HG02588 (cell line): ENCODE results near the gene TEX30.

Experiments
- ATAC-seq: cut with Tn5 transposase; IDR thresholded peaks from one replicate; pipeline ENCODE4 v1.9.1; 2021; ENCODE audit warnings: mild to moderate bottlenecking, moderate library complexity; ENCODE audit not compliant: unreplicated experiment

TEX30 gene

GRCh38 chr13:102779436-102780159 lies 6.0 kb upstream of the TEX30 start:
- no peak for ATAC-seq

DNA sequence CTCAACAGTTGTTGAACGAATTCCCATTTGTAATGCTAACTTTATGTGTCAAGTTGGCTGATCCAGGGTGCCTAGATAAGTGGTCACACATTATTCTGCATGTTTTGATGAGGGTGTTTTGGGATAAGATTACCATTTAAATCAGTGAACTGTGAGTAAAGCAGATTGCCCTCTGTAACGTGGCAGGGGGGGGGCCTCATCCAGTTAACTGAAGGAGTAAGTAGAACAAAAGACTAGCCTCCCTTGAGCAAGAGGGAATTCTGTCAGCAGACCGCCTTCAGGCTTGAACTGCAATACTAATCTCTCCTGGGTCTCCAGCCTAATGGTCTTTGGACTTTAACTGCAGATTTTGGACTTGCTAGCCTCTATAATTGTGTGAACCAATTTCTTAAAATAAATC lies 4.2 kb upstream of the TEX30 start:
- no peak for ATAC-seq

DNA sequence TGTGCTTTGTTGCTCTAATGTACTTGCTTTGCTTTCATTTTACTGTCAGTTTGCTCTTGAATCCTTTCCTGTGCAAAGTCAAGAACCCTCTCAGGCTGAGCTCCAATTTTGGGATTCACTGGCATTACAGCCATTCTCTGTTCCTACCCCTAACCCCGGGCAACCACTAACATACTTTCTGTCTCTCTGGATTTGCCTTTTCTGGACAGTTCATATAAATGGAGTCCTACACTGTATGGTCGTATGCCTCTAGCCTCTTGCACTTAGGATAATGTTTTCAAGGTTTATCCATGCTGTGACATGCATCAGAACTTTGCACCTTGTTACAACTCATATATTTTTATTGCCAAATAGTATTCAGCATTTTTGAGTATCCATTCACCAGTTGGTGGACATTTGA lies 2.7 kb upstream of the TEX30 start:
- no peak for ATAC-seq

DNA sequence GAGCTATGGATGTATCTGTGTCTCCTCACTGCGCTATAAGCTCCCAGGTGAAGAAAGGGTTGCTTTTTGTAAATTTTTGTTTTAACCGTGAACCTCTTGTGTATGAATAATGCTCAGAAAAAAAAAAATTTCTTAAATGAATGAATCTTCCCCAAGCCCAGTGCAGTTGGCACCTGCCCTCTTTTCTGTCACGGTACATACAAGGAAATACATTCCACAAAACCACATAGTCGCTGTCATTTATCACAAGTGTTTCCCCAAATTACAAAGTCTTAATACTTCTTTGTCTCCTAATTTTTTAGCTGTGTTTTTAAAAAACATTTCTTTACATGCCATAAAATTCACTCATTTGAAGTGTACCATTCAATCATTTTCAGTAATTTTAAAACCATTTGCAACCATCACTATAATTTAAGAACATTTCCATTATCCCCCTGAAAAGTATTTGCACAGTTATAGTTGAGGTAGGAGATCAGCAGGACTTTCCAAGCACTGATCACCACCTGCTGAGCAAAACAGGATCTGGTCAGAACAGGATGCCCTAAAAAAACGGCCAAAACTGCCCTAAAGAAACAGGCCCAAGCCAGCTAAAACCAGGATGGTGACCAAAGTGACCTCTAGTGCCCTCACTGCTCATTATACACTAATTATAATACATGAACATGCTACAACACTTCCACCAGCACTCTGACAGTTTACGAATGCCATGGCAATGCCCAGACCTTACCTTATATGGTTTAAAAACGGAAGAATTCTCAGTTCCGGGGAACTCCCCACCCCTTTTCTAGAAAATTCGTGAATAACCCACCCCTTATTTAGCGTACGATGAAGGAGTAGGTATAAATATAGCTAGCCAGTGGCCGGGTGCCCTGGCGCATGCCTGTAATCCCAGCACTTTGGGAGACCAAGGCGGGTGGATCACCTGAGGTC lies 1.3 kb upstream of the TEX30 start:
- no peak for ATAC-seq

DNA sequence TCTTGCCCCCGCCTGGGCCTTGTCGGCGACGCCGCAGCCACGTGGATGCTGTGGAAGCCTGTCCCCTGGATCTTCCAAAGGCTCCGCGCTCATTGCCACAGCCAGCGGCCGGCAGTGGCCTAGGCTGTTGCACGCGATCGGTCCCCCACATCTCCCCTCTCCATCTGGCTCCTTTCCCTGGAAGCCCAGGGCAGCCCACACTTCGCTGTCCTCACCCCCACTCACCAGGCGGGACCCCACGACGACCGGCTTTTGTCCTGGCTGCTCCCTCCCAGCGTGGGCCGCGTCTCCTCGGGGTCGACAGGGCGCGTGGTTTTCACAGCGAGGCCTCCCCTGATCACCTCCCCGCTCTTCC lies 605 bp upstream of the TEX30 start:
- ATAC-seq: no peak

DNA sequence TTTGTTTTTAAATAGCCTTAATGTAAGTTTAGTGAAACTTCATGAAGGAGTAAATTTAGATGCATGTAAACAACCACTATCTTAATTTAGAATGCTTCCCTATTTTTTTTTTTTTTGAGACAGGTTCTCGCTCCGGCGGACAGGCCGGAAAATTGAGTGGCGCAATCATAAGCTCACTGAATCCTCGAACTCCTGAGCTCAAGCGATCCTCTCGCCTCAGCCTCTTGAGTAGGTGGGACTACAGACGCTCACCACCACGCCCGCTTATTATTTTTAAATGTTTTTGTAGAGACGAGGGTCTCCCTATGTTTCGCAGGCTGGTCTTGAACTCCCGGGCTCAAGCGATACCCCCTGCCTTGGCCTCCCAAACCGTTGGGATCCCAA lies 1.6 kb downstream of the TEX30 start:
- no peak for ATAC-seq

DNA sequence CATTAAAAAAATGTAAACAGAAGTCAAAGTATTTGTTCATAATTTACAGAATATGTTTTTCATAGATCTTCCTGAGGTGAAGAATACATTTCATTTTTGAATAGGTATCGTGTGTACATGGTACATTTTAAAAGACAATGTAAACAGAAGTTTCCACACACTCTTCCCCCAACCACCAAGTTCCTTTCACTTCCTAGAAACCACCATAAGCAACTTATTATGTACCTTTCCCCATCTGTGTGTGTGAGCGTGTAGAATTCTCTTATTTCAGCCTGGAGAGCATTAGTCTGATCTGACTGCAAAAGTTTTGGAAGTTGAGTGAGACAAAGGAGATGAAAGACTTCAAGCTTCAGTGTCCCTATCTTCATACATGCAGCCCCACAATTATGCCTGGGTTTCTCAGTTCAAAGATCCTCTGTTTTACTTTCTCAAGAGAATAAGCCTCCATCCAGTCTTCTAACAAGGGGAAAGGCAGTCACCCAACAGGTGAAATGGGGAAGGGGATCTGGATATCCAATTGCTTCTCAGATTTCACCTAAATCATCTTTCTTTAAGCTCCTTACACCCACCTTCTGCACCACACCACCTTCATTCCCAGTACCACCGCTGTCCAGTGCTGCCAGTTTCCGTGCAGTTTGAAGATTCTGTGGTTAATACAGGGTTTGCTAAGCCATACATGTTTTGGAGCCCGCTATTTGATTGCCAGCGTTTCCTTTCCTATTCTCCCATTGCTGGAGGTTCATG lies 2.1 kb downstream of the TEX30 start:
- no peak for ATAC-seq

DNA sequence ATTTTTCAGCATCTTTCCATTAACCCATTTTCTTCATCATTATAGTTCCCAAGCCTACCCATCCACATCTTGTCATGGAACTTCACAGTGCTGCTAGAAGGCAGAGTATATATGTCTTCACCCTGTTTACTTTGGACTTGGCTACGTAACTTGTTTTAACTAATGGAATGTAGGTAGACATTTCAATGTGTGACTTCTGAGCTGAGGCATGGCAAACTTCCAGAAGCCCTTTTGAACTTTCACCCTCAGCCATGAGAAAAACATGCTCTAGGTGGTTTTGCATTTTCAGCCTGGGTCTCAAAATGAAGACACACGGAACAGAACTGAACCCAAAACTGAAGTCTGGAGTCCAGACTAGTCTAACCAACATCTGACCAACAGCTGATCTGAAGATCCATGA lies 3.2 kb downstream of the TEX30 start:
- ATAC-seq: no peak

DNA sequence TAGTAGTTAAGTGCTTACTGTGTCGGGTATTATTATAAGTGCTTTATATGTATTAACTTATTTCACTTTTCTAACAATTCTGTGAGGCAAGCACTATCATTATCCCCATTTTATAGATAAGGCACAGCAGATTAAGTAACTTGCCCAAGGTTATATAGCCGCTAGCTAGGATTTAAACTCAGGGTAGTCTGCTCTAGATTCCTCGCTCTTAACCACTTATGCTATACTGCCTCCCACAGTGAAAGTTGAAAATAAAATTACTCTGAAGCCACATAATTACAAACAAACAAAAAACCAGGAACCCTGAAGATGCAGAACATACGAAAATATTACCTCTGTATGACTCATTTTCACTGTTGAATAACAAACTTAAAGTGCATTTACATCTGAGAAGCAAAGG lies 3.9 kb downstream of the TEX30 start:
- no peak for ATAC-seq

GRCh38 chr13:102768909-102769308 lies 4.7 kb downstream of the TEX30 start:
- ATAC-seq: no peak

- ATAC-seq: no peak
Observed at GRCh38 chr13:102763741-102764140, 9.8 kb downstream of the TEX30 start.

- ATAC-seq: no peak
Observed at GRCh38 chr13:102761071-102761470, 12.5 kb downstream of the TEX30 start.

DNA sequence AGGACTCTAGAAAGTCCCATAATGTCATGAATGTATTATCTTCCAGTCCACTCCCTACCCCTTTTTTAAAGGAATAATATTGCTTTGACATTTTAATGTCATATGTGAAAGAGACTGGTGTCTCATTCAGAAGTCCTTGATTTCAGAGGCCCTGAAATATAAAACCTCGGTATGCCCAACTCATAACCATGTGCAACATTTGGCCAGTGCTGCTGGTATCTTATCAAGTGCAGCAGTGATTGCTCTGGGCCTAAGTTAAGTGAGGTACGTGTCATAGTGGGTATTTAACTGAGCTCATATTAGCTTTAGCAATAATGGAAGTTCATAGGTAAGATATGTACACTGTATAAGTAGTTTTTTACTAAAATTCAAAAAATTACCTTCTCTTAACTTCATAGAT lies 14.7 kb downstream of the TEX30 start:
- no peak for ATAC-seq

DNA sequence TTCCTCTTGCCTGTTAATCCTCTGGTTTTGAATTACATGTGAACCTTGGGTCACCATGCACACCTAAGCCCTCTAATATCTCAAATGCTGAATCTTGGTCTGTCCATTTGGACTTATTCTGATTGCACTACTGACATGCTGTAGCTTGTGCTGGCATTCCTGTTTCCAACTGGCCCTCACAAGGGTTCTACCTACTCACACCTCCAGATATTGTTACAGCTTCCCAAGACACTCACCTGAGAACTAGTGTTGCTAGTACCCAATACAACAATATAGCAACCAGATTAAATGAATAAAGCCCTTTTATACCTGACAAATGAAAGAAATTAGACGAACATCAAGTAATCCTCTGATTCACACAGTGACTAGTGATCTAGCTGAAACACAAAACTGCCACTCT lies 16.6 kb downstream of the TEX30 start:
- no peak for ATAC-seq

GRCh38 chr13:102751886-102752285 lies 21.7 kb downstream of the TEX30 start:
- no peak for ATAC-seq

- no peak for ATAC-seq
Observed at GRCh38 chr13:102742506-102742905, 31.1 kb downstream of the TEX30 start.

DNA sequence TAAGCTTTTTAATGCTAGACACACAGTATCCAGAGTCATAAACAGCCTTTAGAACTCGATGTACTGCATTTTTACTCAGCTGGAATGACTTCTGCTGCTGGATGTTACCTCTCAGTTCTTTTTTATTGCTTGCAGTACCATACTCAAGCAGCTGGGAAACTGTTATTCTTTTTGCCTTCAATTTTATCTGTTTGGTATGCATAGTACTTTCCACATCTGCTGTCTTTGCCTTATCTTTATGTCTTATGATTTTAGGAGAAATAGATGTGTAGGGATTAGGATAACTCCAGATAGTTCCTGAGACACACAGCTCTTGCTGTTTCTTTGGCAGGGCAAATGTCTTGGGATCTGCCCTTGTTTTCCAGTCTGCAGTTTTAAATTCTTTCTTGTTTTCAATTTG lies 31.5 kb downstream of the TEX30 start:
- ATAC-seq: no peak

DNA sequence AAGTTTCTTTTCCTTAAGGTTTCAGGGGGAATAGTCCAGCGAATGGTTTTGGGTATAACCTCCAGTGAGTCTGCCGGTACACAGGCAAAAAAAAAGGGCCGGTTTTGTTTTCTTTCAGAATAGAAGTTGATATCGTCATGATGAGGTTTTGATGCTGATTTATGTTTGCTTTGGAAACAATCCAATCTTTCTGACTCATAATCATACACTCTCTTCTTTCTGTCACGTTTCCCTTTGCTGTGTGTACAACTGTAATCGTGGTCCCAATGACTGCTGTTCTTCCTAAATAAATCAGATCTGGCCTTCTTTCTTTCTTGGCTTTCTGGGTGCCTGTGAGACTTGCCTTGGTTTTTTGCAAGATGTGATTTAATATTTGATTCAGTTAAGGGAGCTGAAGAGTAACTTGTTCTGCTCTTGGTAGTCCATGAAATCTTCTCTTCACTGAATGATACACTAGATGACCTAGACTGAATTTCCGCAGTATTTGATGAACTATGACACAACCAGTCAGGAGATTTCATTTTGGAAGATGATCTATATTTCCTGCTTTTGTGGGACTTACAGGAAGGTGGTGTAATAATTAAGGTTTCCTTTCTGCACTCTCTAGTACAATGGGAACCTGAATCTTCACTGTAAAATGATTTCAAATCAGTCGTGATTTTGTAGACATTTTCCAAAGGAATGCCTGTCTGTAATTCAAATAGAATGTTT lies 43.9 kb downstream of the TEX30 start:
- no peak for ATAC-seq

DNA sequence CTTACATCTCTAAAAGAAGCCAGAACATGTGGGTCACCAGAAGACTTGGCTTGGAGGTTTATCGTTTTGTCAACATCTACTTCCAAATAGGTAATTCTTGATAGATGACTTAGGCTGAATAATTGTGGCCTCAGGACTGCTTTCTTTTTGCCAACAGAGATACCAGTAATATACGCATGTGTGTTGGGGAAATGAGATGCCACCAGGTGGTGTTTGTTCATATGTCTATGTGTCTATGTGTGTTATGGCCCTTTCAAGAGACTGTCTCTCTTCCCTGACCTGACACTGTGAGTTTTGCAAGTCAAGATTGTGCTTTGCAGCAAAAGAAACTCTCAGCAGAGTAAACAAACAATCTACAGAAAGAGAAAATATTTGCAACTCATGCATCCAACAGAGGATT lies 47.2 kb downstream of the TEX30 start:
- ATAC-seq: no peak

GRCh38 chr13:102724923-102725322 lies 48.7 kb downstream of the TEX30 start:
- no peak for ATAC-seq

DNA sequence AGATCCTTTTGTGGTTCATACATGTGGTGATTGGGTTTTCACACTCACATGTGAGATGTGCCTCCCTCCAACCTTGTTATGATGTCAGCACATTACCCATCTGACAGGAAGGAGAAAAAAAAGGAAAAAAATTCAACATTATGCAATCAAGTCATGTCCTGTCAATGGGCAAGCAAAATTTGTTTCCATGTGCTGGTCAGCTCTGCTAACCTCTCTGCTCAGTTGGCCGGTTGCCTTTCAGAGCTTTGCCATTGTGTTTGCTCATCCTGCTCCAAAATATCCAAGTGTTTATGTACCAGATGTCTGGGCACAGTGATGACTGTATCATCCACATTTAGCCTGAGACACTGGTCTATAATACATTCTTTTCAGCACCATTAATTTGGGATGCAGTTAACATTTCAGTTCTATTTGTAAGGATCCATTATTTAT lies 51.8 kb downstream of the TEX30 start:
- no peak for ATAC-seq
